HCT116 (cell line): ENCODE results near the gene TSPAN14. TPM values are rescaled to one million over a fixed set of nuclear protein-coding genes. Genes with fewer than 3 reads are reported as not detected.

ENCODE experiments used
- ATAC-seq: fragments of 200-7000 bp; cut with Tn5 transposase; 2 replicates; pipeline ENCODE4 v1.9.1; 2020; ENCODE audit warnings: mild to moderate bottlenecking, moderate library complexity
- BruUV-seq: library from RNA; stranded (reverse); fragments of 400-500 nt; replicated peaks from 2 replicates; lab custom pipeline; 2021; lab: Mats Ljungman, UMichigan
- CTCF ChIA-PET: fragments of 300-600 bp; sonication (Branson Sonifier 250); formaldehyde crosslinking; loops from one replicate; lab custom pipeline; 2021; ENCODE audit warnings: antibody characterized with exemption; lab: Charles Lee
- POLR2A ChIA-PET: fragments of 300-600, 350-600 bp; sonication (Branson Sonifier 250); formaldehyde crosslinking; loops from one replicate; lab custom pipeline; 2021; ENCODE audit warnings: antibody characterized with exemption; lab: Charles Lee
- RAD21 ChIA-PET, 2 experiments: fragments of 300-600 bp; sonication (Branson Sonifier 250); formaldehyde crosslinking; loops; one replicate each; lab custom pipeline; 2023; ENCODE audit warnings: low total read pairs in 2 of 2; ENCODE audit not compliant: uncharacterized antibody in 2 of 2, unreplicated experiment in 2 of 2, low non-redundant PET in 1 of 2; lab: Charles Lee
- DNase-seq: peaks from one replicate; pipeline ENCODE4 v3.0.0-alpha.2; 2010; ENCODE audit warnings: low read depth, low spot score
- H2AFZ ChIP-seq: fragments of 200-600 bp; shearing (Covaris generic), sonication (generic); 2 replicates; pipeline ENCODE4 v1.6.1; 2017; ENCODE audit warnings: low read depth, mixed run types, mixed read lengths, antibody characterized with exemption, low read length; ENCODE audit not compliant: poor library complexity, severe bottlenecking
- H3K27ac ChIP-seq: 2 replicates; pipeline ENCODE4 v1.5.1; 2012; ENCODE audit warnings: low read depth, low read length
- H3K27me3 ChIP-seq: fragments of 200-600 bp; sonication (generic); 2 replicates; pipeline ENCODE4 v1.6.1; 2016; ENCODE audit warnings: mixed run types, low read length, mixed read lengths; ENCODE audit not compliant: insufficient read depth
- H3K36me3 ChIP-seq, 2 experiments: fragments of 200-500 bp in 1 of 2; fragments of 200-600 bp in 1 of 2; sonication (Bioruptor generic) in 1 of 2; sonication (generic) in 1 of 2; 2 replicates each; pipeline versions ENCODE4 v1.5.1 to v1.6.1; 2014 to 2016; ENCODE audit warnings: low read length in 2 of 2, inconsistent platforms in 1 of 2, mixed read lengths in 1 of 2, mixed run types in 1 of 2; ENCODE audit not compliant: insufficient read depth in 2 of 2, control insufficient read depth in 1 of 2
- H3K4me1 ChIP-seq, 2 experiments: fragments of 200-600 bp in 1 of 2; sonication (generic) in 1 of 2; 2 replicates each; pipeline versions ENCODE4 v1.5.1 to v1.6.1; 2012 to 2017; ENCODE audit warnings: low read length in 2 of 2, inconsistent platforms in 1 of 2, mild to moderate bottlenecking in 1 of 2, mixed read lengths in 1 of 2, mixed run types in 1 of 2, moderate library complexity in 1 of 2; ENCODE audit not compliant: insufficient read depth in 2 of 2, control insufficient read depth in 1 of 2
- H3K4me2 ChIP-seq: fragments of 200-600 bp; sonication (generic); 2 replicates; pipeline ENCODE4 v1.6.1; 2017; ENCODE audit warnings: mixed run types, low read length, mixed read lengths
- H3K4me3 ChIP-seq, 2 experiments: fragments of 200-600 bp in 1 of 2; sonication (generic) in 1 of 2; replicated peaks in 1 of 2; 2 replicates each; pipeline ENCODE4 v1.5.1; 2011 to 2016; ENCODE audit warnings: low read length in 2 of 2, control low read depth in 1 of 2, low read depth in 1 of 2, mild to moderate bottlenecking in 1 of 2, mixed read lengths in 1 of 2, mixed run types in 1 of 2
- H3K79me2 ChIP-seq: fragments of 200-600 bp; sonication (generic); 2 replicates; pipeline ENCODE4 v1.6.1; 2017; ENCODE audit warnings: mild to moderate bottlenecking, mixed run types, low read length, moderate library complexity, mixed read lengths; ENCODE audit not compliant: insufficient read depth
- H3K9ac ChIP-seq: fragments of 200-600 bp; sonication (generic); 2 replicates; pipeline ENCODE4 v1.6.1; 2016; ENCODE audit warnings: low read length, mixed read lengths
- H3K9me2 ChIP-seq: fragments of 200-600 bp; sonication (generic), shearing (Covaris generic); 2 replicates; pipeline ENCODE4 v1.6.1; 2017; ENCODE audit warnings: mixed run types, mild to moderate bottlenecking, moderate library complexity; ENCODE audit not compliant: insufficient read depth
- H3K9me3 ChIP-seq, 2 experiments: fragments of 200-500 bp in 1 of 2; fragments of 200-600 bp in 1 of 2; sonication (Bioruptor generic) in 1 of 2; sonication (generic) in 1 of 2; 2 replicates each; pipeline ENCODE4 v1.6.1; 2014 to 2017; ENCODE audit warnings: low read length in 2 of 2, mixed read lengths in 2 of 2, inconsistent platforms in 1 of 2, low read depth in 1 of 2, mild to moderate bottlenecking in 1 of 2, mixed run types in 1 of 2, moderate library complexity in 1 of 2; ENCODE audit not compliant: control insufficient read depth in 1 of 2, insufficient read depth in 1 of 2
- H4K20me1 ChIP-seq: fragments of 200-600 bp; sonication (generic), shearing (Covaris generic); 2 replicates; pipeline ENCODE4 v1.6.1; 2017; ENCODE audit warnings: mixed run types, mild to moderate bottlenecking, moderate library complexity; ENCODE audit not compliant: insufficient read depth
- ATF3 ChIP-seq: IDR thresholded peaks from 2 replicates; pipeline ENCODE4 v1.6.1; 2012
- CBX3 ChIP-seq: IDR thresholded peaks from 2 replicates; pipeline ENCODE4 v1.6.1; 2012; ENCODE audit warnings: low read depth
- CEBPB ChIP-seq: IDR thresholded peaks from 2 replicates; pipeline ENCODE4 v1.6.1; 2012; ENCODE audit warnings: low read depth
- CTCF ChIP-seq, 3 experiments: fragments of 200-600 bp in 1 of 3; sonication (generic) in 1 of 3; IDR thresholded peaks in 2 of 3; conservative IDR thresholded peaks in 1 of 3; 2 replicates each; pipeline ENCODE4 v1.5.1; 2012 to 2017; ENCODE audit warnings: low read depth in 2 of 3, low read length in 2 of 3, antibody characterized with exemption in 1 of 3, borderline replicate concordance in 1 of 3, control low read depth in 1 of 3, mild to moderate bottlenecking in 1 of 3, mixed read lengths in 1 of 3, mixed run types in 1 of 3, moderate library complexity in 1 of 3; ENCODE audit not compliant: insufficient read depth in 1 of 3
- ELF1 ChIP-seq: IDR thresholded peaks from 2 replicates; pipeline ENCODE4 v1.6.1; 2012; ENCODE audit warnings: low read depth, borderline replicate concordance
- EZH2 ChIP-seq: fragments of 200-600 bp; sonication (generic); IDR thresholded peaks from 2 replicates; pipeline ENCODE4 v1.6.1; 2017; ENCODE audit warnings: antibody characterized with exemption, mixed run types
- EZH2phosphoT487 ChIP-seq: fragments of 200-600 bp; IDR thresholded peaks from 2 replicates; pipeline ENCODE4 v1.6.1; 2018; ENCODE audit warnings: antibody characterized with exemption, borderline replicate concordance
- FOSL1 ChIP-seq: IDR thresholded peaks from 2 replicates; pipeline ENCODE4 v1.6.1; 2012; ENCODE audit warnings: low read depth
- JUND ChIP-seq: IDR thresholded peaks from 2 replicates; pipeline ENCODE4 v1.6.1; 2012
- MAX ChIP-seq: IDR thresholded peaks from 2 replicates; pipeline ENCODE4 v1.6.1; 2012
- POLR2A ChIP-seq: IDR thresholded peaks from 2 replicates; pipeline ENCODE4 v1.7.0; 2011; ENCODE audit warnings: borderline replicate concordance; ENCODE audit not compliant: insufficient read depth, insufficient read length; ENCODE audit errors: extremely low read depth
- POLR2AphosphoS5 ChIP-seq: IDR thresholded peaks from 2 replicates; pipeline ENCODE4 v1.6.1; 2011; ENCODE audit warnings: mild to moderate bottlenecking, low read depth, low read length, moderate library complexity
- REST ChIP-seq: IDR thresholded peaks from 2 replicates; pipeline ENCODE4 v1.6.1; 2012; ENCODE audit warnings: low read depth
- SIN3A ChIP-seq: IDR thresholded peaks from 2 replicates; pipeline ENCODE4 v1.6.1; 2012; ENCODE audit warnings: low read depth
- SP1 ChIP-seq: IDR thresholded peaks from 2 replicates; pipeline ENCODE4 v1.6.1; 2012; ENCODE audit warnings: low read depth
- SRF ChIP-seq: IDR thresholded peaks from 2 replicates; pipeline ENCODE4 v1.6.1; 2012; ENCODE audit warnings: low read depth
- ZBTB33 ChIP-seq: IDR thresholded peaks from 2 replicates; pipeline ENCODE4 v1.6.1; 2011; ENCODE audit warnings: mild to moderate bottlenecking, low read length, moderate library complexity; ENCODE audit not compliant: insufficient replicate concordance; ENCODE audit errors: extremely low read depth
- ZFX ChIP-seq: fragments of 450-650 bp; IDR thresholded peaks from 2 replicates; pipeline ENCODE4 v1.6.1; 2017
- intact Hi-C: fragments of 100-400 bp; cut with micrococcal nuclease; formaldehyde crosslinking; loops from 2 replicates; pipeline ENCODE4 v1.10.0; 2022
- total RNA-seq: library from RNA; stranded (reverse); gene quantifications from one replicate; pipeline ENCODE4 v1.2.1, GENCODE V29; 2021; ENCODE audit not compliant: unreplicated experiment

The TSPAN14 gene
- total RNA-seq, 1 experiment from 2014 or later, result 86.8 TPM

- Histone ChIP-seq H3K9ac (no peak overlapping the region), H2AFZ (no peak overlapping the region), H3K4me3 (no peak overlapping the region), H3K36me3 (0 out of 4 replicates have a peak, but pooled peaks cover 0 to 2% of the 10 kb centered on the region in 2 experiments), H3K4me1 (peaks cover 41 to 68% of the 10 kb centered on the region in 2 experiments), H3K9me2 (no peaks in the 10 kb centered on the region), H3K27me3 (no peaks in the 10 kb centered on the region), H3K9me3 (no peaks in the 10 kb centered on the region), H3K79me2 (peaks cover 87% of the 10 kb centered on the region), H3K4me2 (peak overlapping the region; percentile 53; the same call in 1 of the 2 replicates), H3K27ac (no peak overlapping the region), H4K20me1 (0 out of 2 replicates have a peak, but pooled peaks cover 3% of the 10 kb centered on the region)
- ChIA-PET POLR2A (no interaction called here), RAD21 (no interaction called here), CTCF (no interaction called here)
- DNase-seq, result no peak
- intact Hi-C loops, result loop anchor here (2.0 kb wide), 1 partner anchor 14 kb away; no protein-coding TSS in a partner anchor
- no peak for TF ChIP-seq CEBPB
- no peak for TF ChIP-seq REST
- no peak for TF ChIP-seq ATF3
- TF ChIP-seq ZBTB33, result no peak
- no peak for TF ChIP-seq CBX3
- no peak for TF ChIP-seq SP1
- no peak for TF ChIP-seq ZFX
- TF ChIP-seq CTCF (IDR thresholded peaks at IDR 0.05 in 2 of 3, conservative IDR thresholded peaks at IDR 0.05 in 1 of 3; ENCODE audit: borderline replicate concordance in 1 of 3, insufficient read depth in 1 of 3, low read depth in 2 of 3, low read length in 2 of 3), result no peak
- TF ChIP-seq SIN3A, result no peak
- TF ChIP-seq SRF, result no peak
- no peak for TF ChIP-seq EZH2
- no peak for TF ChIP-seq MAX
- TF ChIP-seq EZH2phosphoT487, result no peak
- no peak for TF ChIP-seq JUND
- TF ChIP-seq FOSL1, result no peak
- TF ChIP-seq POLR2AphosphoS5, result no peak
- TF ChIP-seq ELF1, result no peak
- no peak for TF ChIP-seq POLR2A
- BruUV-seq, result no TSS peak
- no peak for ATAC-seq
Measured at GRCh38 chr10:80484676-80485075, 30.6 kb downstream of the TSPAN14 start.
